ENCODE results near the gene RAB34. TPM values are rescaled to one million over a fixed set of nuclear protein-coding genes. Genes with fewer than 3 reads are reported as not detected.

RAB34 gene
- total RNA-seq, 2 experiments from 2014 or later = 0.22 to 0.99 TPM

GRCh38 chr17:28748852-28749515 is 31.3 kb upstream of the RAB34 start:
- Histone ChIP-seq H3K4me1 (ENCODE audit: insufficient read depth, low read length, poor library complexity, severe bottlenecking) (peaks cover 35% of the 10 kb centered on the region), H3K4me3 (ENCODE audit: low read depth, low read length, poor library complexity, severe bottlenecking) (no peak overlapping the region), H3K79me2 (ENCODE audit: insufficient read depth, low read depth, low read length) (peaks cover 39% of the 10 kb centered on the region), H3K36me3 (ENCODE audit: insufficient read depth, low read length) (peaks cover 83% of the 10 kb centered on the region), H3K27ac (ENCODE audit: low read depth, low read length, poor library complexity, severe bottlenecking) (no peak overlapping the region), H3K9me2 (ENCODE audit: insufficient read depth, low read length) (no peaks in the 10 kb centered on the region), H4K20me1 (ENCODE audit: insufficient read depth, low read length) (peaks cover 30% of the 10 kb centered on the region), H2AFZ (ENCODE audit: low read length) (no peak overlapping the region), H3K4me2 (ENCODE audit: low read length) (no peak overlapping the region; the same call in 1 of the 2 replicates), H3K9me3 (ENCODE audit: low read length) (no peaks in the 10 kb centered on the region)
- BruUV-seq (replicated peaks) = no TSS peak
- intact Hi-C loops (cut with micrococcal nuclease; ENCODE audit: unreplicated experiment) = no loop called here
- DNase-seq (ENCODE audit: low spot score) = no peak
- TF ChIP-seq EZH2phosphoT487 (IDR thresholded peaks at IDR 0.05; ENCODE audit: borderline replicate concordance, low read depth, low read length) = no peak
- TF ChIP-seq, protein P1, sequence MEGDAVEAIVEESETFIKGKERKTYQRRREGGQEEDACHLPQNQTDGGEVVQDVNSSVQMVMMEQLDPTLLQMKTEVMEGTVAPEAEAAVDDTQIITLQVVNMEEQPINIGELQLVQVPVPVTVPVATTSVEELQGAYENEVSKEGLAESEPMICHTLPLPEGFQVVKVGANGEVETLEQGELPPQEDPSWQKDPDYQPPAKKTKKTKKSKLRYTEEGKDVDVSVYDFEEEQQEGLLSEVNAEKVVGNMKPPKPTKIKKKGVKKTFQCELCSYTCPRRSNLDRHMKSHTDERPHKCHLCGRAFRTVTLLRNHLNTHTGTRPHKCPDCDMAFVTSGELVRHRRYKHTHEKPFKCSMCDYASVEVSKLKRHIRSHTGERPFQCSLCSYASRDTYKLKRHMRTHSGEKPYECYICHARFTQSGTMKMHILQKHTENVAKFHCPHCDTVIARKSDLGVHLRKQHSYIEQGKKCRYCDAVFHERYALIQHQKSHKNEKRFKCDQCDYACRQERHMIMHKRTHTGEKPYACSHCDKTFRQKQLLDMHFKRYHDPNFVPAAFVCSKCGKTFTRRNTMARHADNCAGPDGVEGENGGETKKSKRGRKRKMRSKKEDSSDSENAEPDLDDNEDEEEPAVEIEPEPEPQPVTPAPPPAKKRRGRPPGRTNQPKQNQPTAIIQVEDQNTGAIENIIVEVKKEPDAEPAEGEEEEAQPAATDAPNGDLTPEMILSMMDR (conservative IDR thresholded peaks at IDR 0.05; ENCODE audit: low read length) = no peak
- POLR2A ChIA-PET = no interaction called here
- CTCF ChIA-PET (ENCODE audit: unreplicated experiment) = interaction anchor here (0.9 to 3.3 kb wide), 4 partner anchors 7 to 38 kb away, joined by 3 to 27 read pairs (median 4); partner anchors contain the start of genes NEK8 and TLCD1

DNA sequence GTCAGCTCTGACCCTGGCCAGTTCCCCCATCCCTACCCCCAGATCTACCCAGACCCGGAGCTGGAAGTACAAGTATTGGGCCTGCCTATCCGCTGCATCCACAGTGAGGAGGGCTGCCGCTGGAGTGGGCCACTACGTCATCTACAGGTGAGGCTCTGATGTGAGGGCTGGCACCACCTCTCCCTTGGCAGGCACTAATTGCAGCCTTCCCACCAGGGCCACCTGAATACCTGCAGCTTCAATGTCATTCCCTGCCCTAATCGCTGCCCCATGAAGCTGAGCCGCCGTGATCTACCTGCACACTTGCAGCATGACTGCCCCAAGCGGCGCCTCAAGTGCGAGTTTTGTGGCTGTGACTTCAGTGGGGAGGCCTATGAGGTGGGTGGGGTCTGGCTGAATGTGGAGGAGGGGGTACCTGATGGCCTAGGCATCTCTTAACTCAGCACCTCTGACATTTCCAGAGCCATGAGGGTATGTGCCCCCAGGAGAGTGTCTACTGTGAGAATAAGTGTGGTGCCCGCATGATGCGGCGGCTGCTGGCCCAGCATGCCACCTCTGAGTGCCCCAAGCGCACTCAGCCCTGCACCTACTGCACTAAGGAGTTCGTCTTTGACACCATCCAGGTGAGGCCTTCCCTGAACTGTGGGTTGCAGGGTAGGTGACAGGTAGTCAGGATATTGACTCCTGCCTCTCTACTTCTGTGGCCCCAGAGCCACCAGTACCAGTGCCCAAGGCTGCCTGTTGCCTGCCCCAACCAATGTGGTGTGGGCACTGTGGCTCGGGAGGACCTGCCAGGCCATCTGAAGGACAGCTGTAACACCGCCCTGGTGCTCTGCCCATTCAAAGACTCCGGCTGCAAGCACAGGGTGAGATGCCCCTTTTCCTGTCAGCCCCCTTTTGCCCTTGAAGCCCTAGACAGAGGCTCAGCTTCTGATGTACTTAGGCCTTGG is 30.4 kb upstream of the RAB34 start:
- peaks cover 83% of the 10 kb centered on the region for H3K36me3 ChIP-seq (ENCODE audit: insufficient read depth, low read length)
- peak overlapping the region; percentile 96; the same call in 1 of the 2 replicates for H3K4me2 ChIP-seq (ENCODE audit: low read length)
- no peak for DNase-seq (ENCODE audit: low spot score)
- H3K4me1 ChIP-seq (ENCODE audit: insufficient read depth, low read length, poor library complexity, severe bottlenecking) = peaks cover 40% of the 10 kb centered on the region
- H3K4me3 ChIP-seq (ENCODE audit: low read depth, low read length, poor library complexity, severe bottlenecking) = no peak overlapping the region
- ChIA-PET POLR2A (interaction anchor here (0.6 to 1.6 kb wide), 2 partner anchors 20 to 985 kb away, joined by 4 to 12 read pairs; no protein-coding TSS in a partner anchor), CTCF (ENCODE audit: unreplicated experiment) (interaction anchor here (1.1 to 3.3 kb wide), 2 partner anchors 20 to 38 kb away, joined by 3 to 27 read pairs; partner anchors contain the start of genes NEK8 and TLCD1)
- peaks cover 39% of the 10 kb centered on the region for H3K79me2 ChIP-seq (ENCODE audit: insufficient read depth, low read depth, low read length)
- no peaks in the 10 kb centered on the region for H3K9me3 ChIP-seq (ENCODE audit: low read length)
- intact Hi-C loops (cut with micrococcal nuclease; ENCODE audit: unreplicated experiment) = no loop called here
- no peaks in the 10 kb centered on the region for H3K9me2 ChIP-seq (ENCODE audit: insufficient read depth, low read length)
- no peak for TF ChIP-seq EZH2phosphoT487 (IDR thresholded peaks at IDR 0.05; ENCODE audit: borderline replicate concordance, low read depth, low read length)
- TF ChIP-seq, protein P1 (conservative IDR thresholded peaks at IDR 0.05; ENCODE audit: low read length) = 0 out of 2 replicates have a peak, but pooled peaks have one; percentile 21
- H3K27ac ChIP-seq (ENCODE audit: low read depth, low read length, poor library complexity, severe bottlenecking) = no peak overlapping the region
- H2AFZ ChIP-seq (ENCODE audit: low read length) = no peak overlapping the region
- peaks cover 30% of the 10 kb centered on the region for H4K20me1 ChIP-seq (ENCODE audit: insufficient read depth, low read length)
- no TSS peak for BruUV-seq (replicated peaks)
